ENCODE measurements around the gene HCN4.
"Not testable (repeated sequence)": the region's sequence is repeated elsewhere in the genome, so short reads cannot be mapped to it uniquely, and the experiment has no call there.

HCN4 gene

DNA sequence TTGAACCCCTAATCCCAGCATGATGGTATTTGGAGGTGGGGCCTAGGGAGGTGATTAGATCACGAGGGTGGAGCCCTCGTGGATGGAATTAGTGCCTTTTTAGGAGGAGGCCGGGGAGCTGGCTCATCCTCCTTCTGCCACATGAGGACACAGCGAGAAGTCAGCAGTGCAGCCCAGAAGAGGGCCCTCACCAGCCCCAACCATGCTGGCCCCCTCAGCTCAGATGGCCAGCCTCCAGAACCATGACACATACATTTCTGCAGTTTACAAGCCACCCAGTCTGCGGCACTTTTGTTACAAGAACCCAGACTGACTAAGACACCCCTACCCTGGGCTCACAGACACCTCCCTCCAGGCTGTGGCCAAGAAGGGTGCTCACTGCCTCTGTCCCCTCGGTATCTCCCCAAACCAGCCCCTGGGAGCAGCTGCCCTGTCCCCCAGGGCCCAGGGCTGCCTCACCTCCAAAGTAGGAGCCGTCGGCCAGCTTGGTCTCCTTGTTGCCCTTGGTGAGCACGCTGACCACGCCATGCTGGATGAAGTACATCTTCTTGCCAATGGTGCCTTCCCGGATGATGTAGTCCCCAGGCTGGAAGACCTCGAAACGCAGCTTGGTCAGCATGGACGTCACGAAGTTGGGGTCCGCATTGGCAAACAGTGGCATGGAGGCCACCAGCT is 44.1 kb downstream of the HCN4 start:
- DNase-seq (ENCODE audit: low read depth) = no peak

DNA sequence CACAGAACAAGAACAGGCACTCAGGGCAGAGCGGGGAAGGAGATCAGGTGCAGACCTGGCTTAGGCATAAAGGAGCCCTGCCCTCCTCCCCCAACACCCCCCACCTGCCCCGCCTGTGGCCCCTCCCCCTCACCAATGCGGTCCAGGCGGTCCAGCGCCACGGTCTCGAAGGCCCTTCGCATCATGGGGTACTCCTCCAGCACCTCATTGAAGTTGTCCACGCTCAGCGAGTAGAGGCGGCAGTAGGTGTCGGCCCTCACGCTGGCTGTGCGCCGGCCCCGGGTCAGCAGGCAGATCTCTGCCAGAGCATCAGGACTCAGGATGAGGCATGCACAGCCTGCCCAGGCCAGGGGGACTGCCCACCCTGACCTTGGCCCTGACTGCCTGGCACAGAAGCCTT is 44.8 kb downstream of the HCN4 start:
- DNase-seq (ENCODE audit: low read depth) = no peak

DNA sequence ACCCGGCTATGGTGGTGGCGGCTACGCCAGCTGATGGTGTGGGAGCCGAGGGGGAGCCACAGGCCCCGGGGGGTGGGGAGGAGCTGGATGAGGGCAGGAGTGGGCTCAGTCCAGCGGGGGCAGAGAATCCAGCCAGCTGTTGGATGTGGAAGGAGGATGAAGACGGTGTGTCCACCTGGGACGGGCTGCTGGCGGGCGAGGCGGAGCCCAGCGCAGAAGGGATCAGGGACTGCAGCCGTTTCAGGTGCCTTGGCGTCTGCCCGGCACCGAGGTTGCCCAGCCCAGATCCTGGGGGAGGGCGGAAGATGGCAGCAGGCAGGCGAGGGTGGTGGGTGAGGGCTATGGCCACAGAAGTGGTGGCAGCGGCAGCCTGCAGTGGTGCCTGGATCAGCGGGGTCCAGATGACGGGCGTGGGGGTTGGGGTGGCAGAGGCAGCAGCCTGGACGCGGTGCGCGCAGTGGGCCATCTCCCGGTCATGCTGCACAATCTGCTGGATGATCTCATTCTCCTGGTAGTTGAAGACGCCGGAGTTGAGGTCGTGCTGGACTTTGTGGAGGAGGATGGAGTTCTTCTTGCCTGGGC is 45.3 kb downstream of the HCN4 start:
- no peak for DNase-seq (ENCODE audit: low read depth)

DNA sequence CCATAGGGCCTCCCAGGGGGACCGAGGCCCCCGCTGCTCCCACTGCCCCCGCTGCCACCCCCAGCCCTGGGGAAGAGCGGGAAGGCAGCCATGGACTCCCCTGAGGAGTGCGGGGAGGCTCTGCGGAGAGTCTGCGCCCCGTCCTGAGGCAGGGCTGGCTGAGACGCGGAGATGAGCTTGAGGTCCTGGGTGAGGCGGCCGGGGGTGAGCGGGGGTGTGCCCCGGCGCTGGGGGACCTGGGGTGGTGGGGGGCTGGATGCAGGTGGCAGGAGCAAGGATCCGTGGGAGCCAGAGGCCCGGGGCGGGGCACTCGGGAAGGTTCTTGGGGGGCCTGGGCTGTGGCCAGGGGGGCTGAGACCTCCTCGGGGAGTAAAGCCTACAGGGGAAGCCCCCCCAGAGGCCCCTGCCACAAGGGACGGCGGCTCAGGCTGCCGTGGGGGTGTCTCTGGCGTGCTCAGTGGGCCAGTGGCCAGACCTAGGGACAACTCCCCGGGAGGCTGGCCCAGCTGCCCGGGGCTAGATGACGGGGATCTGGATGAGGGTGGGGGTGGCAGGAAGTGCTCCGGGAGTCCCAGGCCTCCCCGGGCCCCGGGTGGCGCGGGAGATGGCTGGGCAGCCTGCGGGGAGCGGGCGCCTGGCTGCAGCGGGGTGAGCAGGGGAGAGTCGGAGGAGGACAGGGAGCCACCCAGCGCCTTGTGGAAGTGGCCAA is 45.9 kb downstream of the HCN4 start:
- DNase-seq (ENCODE audit: low read depth) = no peak

DNA sequence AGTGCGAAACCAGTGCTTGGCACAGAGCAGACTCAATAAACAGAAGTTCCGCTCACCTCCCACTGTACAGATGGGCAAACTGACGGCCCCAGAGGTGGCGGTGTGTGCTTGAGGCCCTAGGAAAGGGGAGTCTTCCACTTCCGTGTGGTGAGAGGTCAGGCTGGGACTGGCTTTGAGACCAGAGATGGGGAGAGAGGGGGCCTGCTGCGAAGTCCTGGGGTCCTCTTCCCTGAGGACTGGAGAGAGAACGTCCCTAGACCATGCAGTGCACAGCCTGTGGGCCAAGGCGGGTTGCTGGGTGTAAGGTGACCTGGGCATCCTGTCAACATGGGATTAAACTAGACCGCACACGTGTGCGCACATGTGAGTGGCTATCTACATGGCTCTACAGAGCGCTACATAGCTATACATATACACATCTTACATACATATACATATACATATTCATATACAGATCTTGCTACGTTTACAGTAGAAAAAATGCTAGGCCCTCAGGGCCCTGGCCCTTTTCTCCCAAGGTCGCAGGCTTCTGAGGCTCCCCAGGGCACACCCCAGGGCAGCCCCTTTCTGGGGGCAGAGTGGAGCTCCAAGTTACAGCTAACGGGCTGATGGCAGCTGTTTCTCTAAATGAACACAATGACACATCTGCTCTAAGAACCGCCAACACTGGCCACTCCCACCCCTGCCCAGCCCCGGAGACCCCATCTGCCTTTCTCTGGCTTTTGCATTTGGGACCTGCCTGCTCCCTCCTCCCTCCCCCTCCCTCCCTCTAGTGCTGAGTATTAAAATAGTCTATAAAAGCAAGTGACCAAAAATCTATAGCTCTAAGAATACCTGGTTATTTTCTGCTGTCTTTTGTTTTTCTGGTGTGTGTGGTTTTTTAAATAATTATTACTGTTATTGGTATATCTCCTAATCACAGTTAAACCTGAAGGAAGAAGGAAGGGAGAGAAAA is 47.0 kb downstream of the HCN4 start:
- no peak for DNase-seq (ENCODE audit: low read depth)

DNA sequence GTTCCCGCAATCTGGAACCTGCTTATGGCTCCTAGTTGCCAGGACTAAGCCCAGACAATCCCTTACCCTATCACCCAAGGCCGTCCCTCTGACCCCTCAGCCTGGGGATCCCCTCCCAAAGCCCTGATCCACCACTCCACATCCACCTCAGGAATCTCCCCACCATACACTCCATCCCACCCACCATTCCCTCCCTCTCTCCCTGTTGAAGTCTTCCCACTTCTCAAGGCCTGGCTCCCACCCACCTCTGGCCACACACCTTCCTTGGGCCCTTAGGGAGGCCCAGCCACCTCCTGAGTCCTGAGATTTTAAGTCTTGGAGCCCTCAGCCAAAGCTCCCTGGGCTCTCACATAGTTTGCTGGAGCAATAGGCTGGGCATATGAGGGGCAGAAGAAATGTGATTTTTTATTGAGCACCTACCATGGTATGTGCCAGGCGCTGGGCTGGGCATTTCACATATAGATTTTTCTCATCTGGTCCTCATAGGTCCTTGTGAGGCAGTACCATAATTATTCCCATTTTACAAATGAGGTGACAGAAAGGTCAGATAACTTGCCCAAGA is 48.1 kb downstream of the HCN4 start:
- DNase-seq (ENCODE audit: low read depth) = no peak

DNA sequence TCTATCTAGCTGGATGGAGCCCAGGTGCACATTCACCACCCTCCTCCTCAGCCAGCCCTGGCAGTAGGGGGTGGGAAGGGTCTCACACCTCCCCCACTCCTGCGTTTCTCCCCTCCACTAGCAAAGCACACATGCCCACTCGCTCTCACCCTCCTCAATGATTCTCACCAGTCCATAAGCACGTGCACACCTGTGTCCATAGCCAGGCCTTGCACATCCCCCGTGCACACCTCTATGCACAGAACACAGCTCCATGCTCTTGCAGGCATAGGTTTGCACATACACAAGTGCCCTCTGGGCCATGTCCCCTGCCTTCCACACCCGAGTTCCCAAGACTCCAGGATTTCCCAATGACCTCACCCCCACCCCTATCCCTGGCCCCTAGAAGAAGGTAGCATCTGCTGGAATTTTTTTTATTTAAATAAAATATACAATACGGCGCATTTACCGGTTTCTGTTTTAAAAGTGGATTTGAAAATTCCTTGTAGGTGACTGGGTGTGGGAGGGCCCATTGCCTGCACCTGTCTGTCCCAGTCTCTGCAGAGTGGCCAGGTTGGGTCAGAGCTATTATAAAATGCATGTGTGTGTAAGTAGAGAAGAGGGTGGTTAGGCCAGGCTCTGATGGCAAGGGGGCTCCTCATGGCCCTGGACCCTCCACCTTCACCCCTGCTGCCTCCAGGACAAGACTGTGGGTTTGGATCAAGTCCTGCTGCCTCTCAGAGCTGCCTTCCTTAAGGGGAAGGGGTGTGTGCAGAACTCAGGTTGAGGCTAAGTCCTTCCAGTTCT is 49.1 kb downstream of the HCN4 start:
- no peak for DNase-seq (ENCODE audit: low read depth)

DNA sequence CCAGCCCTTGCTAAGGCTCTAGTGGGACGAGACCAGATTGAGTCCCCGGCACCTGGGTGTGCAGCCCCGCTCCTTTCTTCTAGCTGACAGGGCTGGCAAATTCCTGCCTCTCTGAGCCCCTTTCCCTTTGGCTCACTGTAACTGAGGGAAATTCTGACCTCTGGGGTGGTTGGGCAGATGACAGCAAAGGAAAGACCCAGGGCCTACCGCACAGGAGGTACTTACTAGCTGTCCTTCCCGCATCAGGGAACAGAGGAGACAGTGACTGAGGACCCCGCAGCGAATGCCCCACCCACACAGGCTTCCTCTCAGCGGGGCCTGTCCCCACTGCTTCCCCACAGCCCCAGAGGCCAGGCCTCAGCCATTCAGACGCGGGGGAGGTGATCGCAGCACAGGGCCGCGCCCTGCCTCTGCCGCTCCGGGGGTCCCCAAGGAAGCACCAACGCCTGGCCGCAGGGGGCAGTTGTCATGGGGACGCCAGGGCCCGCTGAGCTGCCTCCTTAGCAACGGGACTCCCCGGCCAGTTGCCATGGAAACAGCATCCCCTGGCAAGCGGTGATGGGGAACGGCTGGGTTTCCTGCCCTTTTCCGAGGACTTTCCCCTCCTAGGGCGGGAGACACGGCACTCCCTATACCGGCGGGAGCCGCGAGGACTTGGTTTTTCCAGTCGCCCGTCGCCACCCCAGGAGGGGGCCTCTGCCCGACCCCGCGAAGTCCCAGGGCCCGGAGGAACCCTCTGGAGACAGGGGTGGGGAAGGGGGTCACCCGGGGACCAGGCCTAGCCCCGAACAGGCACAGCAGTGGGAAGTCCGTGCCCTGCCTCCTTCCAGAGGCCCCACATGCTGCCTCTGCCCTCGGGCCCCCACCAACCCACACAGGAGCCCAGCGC is 50.1 kb downstream of the HCN4 start:
- no peak for DNase-seq (ENCODE audit: low read depth)

DNA sequence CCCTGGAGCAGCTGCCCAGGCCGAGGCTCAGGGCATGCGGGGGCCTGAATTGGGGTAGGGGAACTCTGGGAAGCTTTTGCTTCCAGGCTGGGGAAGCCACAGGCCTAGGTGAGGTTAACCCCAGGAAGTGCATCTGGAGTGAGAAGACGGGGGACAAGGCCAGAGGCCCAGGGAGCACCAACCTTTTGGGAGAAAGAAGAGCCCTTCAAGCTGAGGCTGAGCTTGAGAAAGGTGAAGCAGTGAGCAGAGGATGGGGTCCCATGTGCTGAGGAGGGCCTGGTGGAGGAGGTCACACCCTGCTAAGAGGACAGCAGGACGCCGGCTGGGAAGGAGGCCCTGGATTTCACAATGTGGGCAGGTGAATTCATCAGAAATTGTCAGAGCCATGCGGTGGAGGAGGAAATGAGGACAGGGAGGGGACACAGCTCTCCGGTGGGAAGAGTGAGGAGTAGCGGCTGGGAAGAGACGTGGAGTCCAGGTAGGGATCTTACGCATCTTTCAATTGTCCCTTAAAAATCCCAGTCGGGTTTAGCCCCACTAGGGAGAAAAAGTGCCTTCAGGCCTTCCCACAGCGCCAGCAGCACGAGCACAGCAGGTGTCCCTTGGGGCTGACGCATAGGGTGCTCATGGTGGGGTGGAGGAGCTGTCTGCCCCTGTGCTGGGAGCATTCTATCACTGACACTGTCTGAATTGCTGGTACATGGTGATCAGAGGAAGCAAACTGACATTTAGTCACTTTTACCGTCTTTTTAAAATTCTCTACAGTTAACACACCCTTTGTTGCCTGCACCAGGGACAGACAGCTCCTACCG is 50.9 kb downstream of the HCN4 start:
- DNase-seq (ENCODE audit: low read depth) = no peak

DNA sequence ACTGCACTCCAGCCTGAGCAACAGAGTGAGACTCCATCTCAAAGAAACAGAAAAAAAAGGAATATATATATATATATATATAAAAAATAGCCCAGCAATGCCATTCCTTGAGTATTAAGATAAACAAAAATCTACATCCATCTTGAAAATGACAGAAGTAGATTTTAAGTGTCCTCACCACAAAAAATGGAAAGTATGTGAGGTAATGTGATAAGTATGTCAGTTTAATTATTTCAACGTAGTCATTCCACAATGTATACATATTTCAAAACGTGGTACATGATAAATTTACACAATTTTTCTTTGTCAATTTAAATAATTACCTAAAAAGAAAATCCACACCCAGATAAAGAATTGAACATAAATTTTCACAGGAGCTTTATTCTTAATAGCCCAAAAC is 54.9 kb downstream of the HCN4 start:
- DNase-seq (ENCODE audit: low read depth) = no peak

DNA sequence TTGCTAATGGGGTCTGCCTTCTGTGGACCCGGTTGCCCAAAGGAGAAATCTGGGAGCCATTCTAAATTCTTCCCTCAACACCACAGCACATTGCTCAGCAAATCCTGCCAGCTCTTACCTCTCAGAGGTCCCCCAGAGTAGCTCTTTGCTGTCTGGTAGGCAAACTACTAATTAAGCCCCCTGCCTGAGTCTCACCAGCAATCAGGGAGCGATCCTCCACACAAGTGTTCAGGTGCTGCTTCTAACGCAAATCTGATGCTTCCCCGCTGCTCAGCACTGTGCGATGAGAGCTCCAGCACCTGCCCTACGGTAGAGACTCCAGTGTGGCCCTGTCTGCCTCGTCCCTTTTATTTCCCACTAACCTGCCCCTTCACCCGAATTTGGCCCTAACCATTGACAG is 60.5 kb downstream of the HCN4 start:
- no peak for DNase-seq (ENCODE audit: low read depth)

DNA sequence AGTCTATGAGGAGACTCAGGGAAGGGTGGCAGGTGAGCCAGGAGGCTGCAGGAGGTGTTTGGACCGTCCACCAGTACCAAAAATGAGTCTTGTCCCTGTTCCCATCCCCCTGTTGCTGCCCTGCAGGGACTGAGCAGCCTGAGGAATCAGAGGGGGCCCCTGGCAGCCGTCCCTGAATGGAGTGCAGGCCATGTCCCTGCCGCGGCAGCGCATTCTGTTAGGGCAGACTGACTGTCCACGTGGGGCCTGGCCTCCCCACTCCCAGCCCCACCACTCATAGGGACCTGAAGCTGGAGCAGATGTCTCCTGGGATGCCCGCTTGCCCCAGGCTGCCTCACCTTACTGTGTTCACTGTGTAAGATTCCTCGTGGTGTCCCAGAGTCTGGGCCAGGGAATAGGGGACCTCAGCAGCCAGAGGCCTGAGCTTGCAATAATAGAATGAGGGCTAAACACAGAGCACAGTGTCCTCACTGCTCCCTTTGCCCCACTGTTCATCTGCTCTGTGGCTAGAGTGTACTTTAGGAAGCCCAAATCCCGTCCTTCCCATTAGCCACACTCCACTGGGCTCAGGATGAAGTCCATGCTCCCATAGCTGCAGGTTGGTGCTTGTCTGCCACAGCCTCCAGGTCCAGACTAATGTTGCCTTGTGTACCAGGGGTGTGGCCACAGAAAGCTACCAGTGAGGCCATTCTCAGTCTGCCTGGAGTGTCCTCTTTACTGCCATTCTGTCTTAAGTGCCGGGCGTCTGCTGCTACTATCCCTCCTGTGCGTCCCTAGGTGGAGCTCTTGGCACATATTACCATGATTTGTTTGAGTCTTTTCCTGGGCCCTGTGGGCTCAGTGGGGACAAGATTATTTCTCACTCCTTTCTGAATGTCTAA is 63.2 kb downstream of the HCN4 start:
- DNase-seq (ENCODE audit: low read depth) = no peak

DNA sequence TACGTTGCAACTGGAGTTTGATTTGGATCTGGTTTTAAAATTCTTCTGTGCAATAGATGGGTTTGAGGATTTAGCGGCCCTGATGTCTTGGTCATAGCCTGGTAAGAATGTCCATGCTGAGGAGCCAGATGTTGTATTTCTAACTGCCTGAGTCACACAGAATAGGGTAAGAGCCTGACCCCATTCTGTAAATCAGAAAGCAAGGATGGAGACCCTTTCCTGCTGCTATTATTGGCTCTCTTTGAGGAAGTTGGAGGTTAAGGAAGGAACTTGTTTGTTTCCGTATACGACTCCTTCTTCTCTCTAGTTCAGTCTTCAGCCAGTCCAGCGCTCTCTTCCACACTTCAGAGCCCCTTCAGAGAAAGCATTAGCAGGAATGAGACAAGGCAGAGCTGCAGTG is 65.1 kb downstream of the HCN4 start:
- no peak for DNase-seq (ENCODE audit: low read depth)

DNA sequence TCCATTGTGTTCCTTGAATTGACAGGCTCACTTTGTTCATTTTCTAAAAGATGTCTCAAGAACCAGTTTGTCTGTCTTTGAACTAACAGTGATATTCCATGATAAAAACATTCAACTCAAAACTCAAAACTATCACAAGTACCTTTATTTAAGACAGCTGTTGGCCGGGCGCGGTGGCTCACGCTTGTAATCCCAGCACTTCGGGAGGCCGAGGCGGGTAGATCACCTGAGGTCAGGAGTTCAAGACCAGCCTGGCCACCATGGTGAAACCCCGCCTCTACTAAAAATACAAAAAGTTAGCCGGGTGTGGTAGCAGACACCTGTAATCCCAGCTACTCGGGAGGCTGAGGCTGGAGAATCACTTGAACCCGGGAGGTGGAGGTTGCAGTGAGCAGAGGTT is 68.5 kb downstream of the HCN4 start:
- DNase-seq (ENCODE audit: low read depth) = not testable (repeated sequence)

DNA sequence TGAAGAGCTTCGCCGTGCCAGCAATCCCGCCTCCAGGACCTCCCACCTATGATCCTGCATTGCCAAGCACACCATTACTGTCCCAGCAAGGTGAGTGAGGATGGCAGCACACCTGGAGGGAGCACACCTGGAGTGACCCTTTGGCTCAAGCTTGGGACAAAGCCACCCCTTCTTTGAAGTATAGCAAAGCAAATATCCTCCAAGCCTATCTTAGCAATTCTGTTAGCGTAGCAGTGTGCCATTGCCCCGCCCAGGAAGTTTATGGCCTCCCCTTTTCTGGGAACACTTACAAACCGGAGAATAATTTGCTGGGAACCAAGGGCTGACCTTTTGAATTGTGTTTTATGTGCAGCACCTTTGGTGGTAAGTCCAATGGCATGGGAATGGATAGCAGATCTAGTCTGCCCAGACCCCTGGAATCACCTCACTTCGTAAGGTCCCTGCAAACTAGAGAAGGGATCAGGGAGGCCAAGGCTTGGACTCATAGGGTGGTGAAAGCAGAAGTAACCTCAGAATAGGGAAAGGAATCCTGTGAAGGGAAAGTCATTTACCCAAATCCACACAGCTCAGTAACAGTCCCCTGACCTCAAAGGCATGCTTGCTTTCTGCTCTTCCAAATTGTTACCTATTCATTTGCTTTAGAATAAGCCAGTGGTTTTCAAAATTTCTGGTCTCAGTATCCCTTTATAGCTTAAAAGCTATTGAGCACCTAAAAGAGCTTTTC is 70.1 kb downstream of the HCN4 start:
- DNase-seq (ENCODE audit: low read depth) = no peak

DNA sequence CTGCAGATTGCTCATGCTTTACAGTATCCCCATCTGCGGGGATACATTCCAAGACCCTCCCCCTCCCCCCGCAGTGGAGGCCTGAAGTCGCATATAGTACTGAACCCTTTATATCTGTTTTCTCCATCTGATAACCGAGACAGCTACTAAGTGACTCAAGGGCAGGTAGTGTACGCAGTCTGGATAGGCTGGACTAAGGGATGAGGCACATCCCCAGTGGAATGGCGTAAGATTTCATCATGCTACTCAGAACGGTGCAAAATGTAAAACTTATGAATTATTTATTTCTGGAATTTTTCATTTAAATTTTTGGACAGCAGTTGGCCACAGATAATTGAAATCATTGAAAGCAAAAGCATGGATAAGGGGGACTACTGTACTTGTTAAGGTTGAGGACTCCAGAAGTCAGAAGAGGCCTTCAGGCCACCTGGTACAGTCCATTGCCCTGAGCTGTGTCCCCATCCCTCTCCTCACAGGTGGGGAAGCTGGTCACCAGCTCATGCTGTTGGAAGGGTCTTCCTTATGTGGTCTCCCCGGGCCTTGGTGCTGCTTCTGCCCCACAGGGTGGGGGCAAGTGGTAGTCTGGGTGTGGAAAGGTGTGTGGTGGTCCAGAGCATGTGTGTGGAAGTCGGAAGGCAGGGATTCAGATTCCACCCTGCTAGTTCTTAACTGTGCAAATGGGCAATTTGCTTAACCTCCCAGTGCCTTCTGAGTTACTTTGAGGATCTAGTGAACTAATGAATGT is 72.0 kb downstream of the HCN4 start:
- no peak for DNase-seq (ENCODE audit: low read depth)

All from stimulated activated CD4-positive, alpha-beta T cell treated with anti-CD3 and anti-CD28 coated beads, Interleukin-2, amount 100 ng/mL, for 4 hours (primary cell).